Vagina (tissue), 2 donors: Measurements from ENCODE around the gene PRSS16.

Experiments used
- CTCF ChIP-seq, 3 experiments: fragments of 450-650 bp in 2 of 3; fragments of 200-600 bp in 1 of 3; sonication (generic) in 1 of 3; IDR thresholded peaks; one replicate each; pipeline ENCODE4 v1.5.1; 2017 to 2019; ENCODE audit warnings: antibody characterized with exemption in 3 of 3, mild to moderate bottlenecking in 2 of 3, moderate library complexity in 2 of 3
- POLR2A ChIP-seq, 2 donors: fragments of 450-650 bp; IDR thresholded peaks; one replicate each; pipeline ENCODE4 v1.6.1; 2017; ENCODE audit warnings: antibody characterized with exemption in 2 of 2, mild to moderate bottlenecking in 2 of 2, moderate library complexity in 2 of 2

GRCh38 chr6:27251606-27252251 lies 4.2 kb downstream of the PRSS16 start:
- TF ChIP-seq CTCF (IDR thresholded peaks at IDR 0.05), result no peak
- no peak for TF ChIP-seq POLR2A (IDR thresholded peaks at IDR 0.05)
